Stimulated activated CD4-positive, alpha-beta T cell treated with anti-CD3 and anti-CD28 coated beads, Interleukin-15, amount 100 ng/mL, for 48 hours (primary cell): Measurements from ENCODE around the gene PLEKHM1.

Source experiments
- DNase-seq, 2 donors: peaks; one replicate each; pipeline ENCODE4 v3.0.0-alpha.2; 2020; ENCODE audit warnings: low read depth in 2 of 2

PLEKHM1 gene

DNA sequence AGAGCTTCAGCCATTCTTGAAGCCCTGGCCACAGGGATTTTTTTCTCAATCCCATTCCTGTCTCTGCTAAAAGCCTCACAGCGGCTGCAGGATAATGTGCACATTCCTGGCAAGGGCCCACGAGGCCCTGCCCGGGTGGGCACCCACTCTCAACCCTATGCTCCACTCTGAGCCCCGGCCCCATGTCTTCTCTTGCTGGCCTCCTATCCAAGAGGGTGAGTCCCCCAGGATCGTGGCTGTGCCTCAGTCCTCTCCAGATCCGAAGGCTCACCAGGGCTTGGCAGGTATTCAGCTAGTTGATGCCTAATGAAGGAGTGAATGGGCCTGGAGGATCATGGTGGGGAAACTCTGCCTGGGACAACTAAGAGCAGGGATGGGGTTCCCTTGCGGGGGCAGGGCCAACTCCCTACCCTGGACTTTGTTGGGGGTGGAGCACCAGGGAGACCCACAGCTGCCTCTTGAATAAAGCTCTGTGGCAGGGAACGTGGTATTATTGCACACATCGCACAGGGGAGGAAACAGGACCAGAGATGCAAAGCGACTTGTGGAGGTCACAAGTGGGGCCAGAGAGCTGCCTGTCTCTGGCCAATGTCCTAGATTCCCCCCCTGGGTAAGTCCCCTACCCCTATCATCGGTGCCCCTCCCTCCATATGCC is 63.2 kb downstream of the PLEKHM1 start:
- DNase-seq, result no peak

DNA sequence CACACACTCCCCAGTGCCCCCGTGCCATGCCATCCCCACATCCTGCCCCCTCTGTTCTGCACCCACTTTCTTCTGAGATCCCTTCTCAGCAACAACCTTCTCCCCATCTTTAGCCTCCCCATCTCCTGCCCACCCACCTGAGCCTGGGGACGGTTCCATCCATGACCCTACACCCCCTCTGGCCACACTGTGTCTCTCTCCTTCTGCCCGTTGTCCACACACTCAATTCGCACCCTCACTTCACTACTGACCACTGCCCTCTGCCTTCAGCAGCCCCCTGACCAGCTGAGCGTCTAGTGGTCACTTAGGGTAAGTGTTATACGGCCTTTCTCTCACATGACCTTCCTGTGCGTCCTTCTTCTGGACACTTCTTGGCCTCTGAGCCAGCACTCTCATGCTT is 64.0 kb downstream of the PLEKHM1 start:
- no peak for DNase-seq

DNA sequence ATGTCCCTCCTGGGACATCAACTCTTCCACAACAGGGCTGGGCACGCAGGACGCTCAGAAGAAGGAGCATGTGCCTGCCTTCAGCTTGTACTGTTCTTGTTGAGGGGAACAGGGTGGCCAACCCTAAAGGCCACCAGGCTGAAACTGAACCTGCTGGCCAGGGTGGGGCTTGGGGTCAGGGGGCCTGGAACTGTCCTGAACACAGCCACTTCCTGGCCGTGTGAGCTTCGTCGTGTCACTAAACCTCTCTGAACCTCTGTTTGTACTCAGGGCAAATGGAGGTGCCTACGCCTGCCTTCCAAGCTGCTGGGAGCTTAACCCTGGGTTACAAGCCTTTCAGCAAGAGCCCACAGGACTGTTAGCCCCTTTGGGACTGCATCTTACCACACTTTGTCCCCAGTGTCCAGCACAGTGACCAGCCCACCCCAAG is 64.5 kb downstream of the PLEKHM1 start:
- no peak for DNase-seq

DNA sequence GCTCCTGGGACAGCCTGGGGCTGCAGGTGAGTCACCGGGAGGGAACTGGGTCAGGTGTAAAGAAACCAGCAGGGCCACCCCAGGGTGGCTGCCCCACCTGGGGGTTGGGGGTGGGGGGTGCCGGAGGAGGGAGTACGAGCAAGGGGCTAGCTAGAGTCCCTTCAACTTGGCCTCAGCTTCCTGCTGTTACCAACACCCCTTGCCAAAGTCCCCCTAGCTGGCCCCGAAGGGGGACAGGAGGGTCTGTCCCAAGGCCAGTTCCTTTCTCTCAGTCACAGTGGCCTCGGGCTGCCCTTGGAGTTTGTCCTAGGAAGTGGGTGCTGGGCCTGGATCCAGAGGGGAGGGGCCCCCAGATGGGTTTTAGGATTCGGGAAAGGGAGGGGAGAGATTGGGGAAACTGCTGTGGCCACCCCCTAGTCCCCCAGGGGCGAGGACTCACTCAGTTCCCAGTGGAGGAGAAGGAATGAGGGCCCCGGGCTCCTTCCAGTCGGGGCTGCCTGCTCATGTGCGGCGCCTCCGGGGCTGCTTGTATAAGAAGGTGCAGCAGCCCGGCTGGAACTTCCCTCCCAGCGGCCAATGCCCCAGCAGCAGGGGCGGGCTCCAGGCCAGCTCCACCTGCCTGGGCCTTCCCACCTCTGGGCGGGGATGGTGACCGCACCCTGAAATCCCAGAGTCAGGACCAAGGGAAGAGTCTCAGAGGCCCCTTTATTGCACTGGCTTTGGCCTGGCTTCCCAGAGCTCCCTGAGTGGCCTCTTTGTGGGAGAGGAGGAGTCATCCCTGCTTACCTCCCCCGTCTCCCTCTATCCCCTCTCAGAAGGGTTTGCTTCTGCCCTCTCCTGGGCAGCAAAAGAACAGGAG is 65.2 kb downstream of the PLEKHM1 start:
- no peak for DNase-seq

DNA sequence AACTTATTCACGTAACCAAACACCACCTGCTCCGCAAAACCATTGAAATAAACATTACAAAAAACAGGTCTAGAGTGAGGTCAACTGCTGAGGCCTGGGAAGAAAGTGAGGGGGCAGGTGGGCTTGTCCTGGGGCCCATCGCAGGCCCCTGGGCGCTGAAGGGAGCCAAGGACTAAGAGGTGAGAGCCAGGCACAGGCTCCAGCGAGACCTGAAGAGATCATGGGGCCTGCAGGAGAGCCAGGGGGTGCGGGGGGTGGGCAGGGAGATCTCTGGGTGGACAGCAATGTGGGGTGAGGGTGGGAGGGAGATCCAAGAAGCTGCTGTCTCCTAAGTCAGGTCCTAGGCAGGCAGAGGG is 65.8 kb downstream of the PLEKHM1 start:
- no peak for DNase-seq

DNA sequence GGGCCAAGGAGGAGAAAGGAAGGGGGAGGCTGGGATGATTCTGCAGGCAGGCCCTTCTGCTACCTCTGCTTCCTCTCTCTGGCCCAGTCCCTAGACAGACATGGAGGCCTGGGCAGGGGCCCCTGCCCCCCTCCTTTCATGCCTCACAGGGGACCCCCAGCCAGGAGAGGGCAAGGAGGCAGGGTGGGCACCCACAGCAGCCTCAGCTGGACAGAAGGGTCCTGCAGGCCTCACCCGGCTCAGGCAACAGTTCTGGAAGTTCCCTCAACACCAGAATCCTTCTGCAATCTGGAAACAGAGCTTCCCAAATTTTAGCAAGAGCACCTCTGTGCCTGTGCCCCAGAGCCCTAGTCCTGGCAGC is 66.6 kb downstream of the PLEKHM1 start:
- no peak for DNase-seq

DNA sequence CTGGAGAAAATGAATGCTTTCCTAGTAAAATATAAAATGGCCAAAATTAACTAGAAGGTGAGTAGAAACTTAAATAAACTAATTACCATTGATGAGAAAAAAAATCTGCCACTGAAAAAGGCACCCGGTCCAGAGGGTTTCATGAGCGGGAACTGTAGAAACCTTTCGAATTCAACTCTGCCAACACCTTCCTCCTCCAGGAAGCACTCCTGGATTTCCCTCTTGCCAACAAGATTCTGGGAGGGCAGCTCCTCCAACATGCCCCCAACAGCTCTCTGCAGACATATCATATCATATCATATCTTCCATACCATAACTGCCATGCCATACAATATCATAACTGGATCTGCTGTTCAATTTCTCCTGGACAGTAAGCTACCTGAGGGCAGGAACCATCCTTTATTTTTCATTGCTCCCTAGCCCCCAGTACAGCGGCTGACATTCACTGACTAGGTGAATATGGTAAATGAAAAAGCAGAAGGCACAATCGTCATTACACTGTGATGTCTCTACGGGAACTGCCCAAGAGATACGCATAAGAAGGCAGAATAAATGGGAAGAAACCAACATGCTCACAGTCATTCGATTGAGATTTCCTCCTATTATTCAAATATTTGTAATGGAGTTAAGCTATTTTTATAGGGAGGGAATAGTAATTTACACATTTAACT is 67.1 kb downstream of the PLEKHM1 start:
- DNase-seq, result no peak

DNA sequence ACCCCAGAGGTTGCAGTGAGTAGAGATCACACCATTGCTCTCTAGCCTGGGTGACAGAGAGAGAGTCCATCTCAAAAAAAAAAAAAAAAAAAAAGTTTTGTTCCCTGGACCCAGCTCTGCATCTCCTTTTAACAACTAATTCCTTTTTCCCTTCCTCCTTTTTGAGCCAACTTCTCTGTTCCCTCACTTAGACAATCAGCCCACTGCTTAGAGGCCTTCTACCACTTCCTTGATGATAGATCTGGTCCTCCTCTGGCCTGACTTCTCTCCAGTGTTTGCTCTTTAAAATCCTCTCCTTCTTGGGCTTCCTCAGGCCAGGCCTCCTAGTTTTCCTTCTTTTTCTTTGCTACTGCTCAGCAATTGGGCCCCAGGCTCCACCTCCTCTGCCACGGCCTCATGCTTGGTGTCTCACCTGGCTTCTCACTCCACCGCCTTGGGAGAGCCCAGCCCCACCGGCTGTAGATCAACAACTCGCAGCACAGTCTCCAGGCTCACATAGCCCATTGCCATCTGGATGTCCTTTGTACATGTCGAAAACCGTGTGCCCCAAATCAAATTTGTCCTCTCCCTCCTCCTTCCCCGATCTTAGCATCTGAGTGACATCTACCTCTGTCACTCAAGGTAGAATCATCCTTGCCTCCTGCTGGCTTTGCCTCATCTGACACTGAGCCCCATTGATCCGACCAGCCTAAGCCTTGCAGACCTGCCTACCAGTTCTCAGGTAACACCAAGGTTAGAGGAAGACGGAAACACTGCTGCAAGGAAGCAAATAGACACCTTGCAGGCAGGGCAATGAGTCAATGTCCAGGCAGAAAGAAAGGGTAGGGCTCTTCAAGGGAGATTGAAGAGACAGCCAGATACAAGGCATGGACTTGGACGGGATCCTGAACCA is 75.3 kb downstream of the PLEKHM1 start:
- DNase-seq, result no peak

DNA sequence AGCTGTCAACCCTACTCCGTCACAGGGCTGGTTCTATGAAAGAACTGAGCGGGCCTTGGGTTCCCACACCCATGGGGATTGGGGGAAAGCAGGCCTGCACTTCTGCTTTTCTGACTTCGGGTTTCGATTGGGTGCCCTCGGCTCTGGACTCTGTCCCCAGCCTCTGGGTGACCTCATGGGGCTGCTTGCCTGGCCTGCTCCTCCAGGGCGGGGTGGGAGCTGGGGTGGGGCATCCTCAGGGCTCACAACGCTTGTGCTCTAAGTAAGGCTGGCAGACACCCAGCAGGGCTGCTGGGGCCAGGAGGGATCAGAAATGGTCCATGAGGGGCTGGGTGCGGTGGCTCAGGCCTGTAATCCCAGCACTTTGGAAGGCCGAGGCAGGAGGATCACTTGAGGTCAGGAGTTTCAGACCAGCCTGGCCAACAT is 77.0 kb downstream of the PLEKHM1 start:
- DNase-seq, result no peak

DNA sequence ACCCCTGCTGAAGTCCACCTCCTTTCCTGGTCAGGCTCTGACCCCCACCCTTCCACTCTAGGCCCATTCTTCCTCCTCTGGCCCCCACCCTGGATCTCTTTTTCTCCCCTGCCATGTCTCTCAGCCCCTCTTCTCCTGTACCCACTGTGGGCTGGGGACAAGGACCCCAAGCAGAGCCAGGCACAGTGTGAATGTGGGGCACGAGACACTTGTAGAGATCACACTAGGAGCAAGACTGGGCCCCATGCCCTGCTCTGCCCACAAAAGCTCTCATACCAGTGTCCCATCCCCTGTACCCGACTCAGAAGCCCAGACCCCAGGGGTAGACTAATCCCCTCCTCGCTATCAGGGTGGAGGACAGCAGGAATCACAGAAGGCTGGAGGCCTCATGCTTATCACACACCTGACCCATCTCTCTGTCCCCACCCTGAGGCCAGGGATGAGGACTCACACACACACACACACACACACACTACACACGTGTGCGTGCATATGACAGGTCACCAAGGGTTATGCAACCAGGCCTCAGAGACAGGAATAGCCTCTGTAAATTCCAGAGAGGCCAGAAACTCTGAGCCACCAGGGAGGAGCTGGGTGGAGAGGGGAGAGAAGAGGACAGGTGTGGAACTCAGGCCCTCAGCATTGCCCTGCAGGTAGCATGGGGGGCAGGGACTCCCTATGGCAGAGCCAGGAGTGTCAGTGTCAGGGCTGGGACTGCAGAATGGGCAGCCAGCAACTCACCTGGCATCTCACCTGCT is 79.0 kb downstream of the PLEKHM1 start:
- no peak for DNase-seq

DNA sequence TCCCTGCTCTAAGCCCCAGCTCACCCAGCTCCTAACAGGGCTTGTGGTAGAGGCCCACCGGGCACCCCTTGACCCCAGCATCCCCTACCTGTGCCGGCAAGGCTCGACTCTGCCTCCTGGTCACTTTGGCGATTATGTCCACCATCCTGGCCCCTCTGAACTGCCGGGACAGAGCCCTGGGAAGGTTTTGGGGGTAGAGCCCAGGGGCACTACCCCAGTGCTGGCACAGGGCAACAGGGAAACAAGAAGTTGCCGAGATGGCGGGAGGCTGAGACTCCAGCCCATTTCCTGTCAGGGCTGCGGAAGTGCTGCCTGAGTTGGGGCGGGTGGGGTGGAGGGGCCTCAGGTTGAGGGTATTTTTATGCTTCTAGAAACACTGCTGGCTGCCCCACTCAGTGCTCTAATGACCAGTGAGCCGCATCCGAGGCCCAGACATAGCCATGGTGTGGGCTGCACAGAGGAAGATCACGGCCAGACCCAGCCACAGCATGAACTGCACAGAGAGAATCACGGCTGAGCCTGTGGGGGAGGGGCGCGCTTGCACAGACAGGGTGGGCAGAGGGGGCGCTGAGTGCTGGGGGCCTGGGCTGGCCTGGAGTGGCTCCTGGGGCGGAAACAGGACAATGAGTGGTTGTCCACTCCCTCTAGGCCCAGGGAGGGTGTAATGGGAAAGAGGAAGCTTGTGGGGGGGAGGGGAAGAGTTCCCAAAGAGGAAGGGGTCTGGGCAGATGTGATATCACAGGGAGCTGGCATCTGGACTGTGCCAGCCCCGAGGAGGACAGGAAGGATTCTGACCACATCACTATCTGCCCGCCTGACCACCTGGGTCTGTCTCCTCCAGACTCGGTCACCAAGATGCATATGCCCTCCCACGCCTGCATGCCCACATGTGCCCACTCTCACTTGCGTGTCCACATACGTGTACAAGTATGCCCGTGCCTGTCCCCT is 80.1 kb downstream of the PLEKHM1 start:
- DNase-seq, result peak in 1 of 2 donors; percentile 52

DNA sequence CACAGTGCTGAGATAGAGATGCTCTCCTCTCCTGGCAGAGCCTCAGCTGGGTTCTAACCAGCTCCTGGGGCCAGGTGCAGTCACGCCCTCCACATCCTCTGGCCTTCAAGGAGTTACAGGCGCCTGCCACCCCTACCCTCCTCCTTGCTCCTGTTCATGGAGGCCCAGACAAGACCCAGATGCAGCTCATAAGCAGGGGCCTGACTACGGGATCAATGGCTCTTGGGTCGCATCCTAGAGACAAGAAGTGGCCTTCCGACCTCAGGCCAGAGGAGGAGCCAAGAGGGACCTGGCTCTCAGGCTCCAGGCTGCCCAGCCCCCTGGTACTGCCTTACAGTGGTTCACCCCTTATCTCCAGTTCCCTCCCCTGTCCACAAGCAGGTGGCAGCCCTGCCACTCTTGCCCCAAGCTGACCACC is 80.9 kb downstream of the PLEKHM1 start:
- no peak for DNase-seq

DNA sequence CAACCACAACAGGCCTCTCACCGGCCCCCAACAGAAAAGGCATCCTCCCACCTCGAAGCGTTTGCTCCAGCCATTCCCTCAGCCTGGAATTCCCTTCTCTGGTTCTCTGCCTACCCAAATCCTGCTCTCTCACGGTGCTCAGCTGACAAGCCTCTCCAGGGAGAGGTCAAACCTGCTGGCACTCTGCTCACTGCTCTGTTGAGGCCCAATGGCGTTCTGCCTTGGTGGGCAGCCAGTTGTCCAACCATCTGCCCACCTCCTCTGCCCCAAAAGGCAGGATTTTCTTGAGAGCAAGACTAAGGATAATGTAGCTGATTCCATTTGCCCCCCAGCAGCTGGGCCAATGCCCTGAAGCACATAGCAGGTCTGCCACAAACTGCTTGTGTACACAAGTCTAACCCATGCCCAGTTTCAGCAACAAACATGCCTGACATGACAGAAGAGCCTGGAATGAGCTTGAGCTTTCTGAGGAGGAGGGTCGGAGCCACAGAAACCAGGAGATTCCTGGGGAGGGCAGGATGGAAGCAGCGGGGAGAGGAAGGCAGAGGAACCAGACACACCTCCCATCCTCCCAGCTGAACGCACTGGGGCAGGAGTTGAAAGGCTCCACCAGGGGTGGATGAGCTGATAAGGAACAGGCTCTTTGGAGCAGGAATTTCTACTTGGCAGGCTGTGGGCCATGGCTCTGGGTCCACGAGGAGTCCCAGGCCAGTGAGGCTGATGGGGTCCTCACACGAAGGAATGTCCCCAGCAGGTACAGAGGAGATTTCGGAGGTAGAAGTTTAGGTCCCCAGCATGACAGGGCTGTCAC is 81.7 kb downstream of the PLEKHM1 start:
- no peak for DNase-seq

DNA sequence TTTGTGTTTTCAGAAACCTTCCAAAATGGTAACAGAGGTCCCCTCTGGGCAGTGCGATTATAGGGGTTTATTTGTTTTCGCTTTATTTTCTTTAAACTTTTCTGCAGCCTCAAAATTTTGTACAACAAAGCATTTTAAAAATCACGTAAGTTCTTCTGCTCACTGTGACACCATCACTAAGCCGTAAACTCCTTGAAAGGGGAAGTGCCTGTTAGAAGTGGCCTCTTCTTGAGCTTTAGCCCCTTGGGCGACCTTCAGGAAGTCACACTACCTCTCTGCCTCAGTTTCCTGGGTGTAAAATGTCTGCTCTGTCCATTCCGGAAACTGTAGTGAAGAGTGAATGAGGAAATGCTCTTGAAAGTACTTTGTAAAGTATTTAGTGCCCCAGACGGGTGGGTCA is 84.4 kb downstream of the PLEKHM1 start:
- no peak for DNase-seq

DNA sequence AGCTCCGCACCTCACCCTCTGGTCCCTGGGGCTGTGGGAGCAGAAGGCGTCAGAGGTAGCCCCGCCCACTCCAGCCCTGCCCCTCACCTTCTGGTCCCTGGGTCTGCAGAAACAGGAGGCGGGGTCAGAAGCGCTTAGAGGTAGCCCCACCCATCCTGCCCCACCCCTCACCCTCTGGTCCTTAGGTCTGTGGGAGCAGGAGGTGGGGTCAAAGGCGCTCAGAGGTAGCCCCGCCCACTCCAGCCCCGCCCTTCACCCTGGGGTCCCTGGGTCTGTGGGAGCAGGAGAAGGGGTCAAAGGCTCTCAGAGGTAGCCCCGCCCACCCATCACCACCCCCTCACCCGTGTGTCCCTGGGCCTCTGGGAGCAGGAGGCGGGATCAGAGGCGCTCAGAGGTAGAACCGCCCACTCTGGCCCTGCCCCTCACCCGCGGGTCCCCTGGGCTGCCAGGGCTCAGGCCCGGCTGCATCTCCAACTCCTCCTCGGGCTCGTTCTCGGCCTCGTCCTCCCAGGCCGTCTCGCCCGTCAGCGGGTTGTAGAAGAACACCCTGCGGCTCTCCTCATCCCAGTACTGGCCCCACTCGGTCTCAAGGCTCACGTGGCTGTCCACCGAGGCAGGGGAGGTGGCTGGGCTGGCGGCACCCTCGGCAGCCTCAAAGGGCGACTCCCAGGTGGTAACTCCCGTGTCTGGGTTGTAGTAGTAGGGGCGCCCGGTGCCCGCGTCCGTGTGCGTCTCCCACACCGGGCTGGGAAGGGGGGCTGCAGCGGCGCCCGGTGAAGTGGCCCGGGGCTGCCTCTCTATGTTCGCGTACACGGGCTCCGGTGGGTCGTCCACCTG is 85.1 kb downstream of the PLEKHM1 start:
- DNase-seq, result no peak

DNA sequence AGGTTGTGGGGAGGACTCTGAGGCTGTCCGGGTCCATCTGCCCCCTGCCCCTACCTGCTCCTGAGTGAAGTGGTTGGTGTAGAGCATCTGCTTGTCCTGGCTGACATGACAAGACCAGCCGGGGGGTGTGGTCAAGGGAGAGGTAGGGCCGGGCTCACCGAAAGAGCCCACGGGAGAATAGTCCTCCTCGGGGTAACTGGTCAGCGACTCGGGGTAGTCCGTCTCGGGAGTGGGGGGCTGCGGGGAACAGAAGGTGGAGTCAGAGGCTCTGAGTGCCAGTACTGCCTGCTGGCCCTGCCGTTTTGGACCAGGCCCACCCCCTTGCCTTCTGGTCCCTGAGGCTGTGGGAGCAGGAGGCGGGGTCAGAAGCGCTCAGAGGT is 85.7 kb downstream of the PLEKHM1 start:
- no peak for DNase-seq

DNA sequence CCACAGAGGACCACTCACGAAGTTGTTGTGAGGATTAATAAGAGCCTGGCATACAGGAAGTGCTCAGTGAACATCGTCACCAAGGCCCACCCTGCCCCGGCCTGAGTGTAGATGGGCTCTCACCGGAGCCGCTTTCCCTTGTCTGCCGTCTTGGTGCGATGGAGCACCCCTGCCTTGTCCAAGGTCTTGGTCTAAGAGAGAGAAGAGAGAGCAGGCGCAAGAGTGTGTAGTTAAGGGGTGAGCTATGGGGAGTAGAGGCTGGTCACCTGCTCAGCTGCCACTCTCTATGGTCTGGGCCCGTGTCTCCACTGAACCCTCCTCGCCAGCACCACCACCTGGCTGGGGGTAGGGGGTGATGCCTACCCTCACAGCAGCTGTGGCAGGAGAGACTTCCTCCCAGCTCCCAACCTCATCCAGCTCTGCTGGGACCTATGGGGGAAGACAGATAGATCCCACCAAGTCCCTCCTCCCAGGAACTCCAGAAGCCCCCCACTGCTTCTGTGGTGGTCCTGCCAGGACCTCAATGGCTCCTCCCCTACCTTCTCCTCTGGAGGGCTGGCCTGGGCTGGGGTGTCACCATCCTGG is 86.5 kb downstream of the PLEKHM1 start:
- DNase-seq, result no peak

DNA sequence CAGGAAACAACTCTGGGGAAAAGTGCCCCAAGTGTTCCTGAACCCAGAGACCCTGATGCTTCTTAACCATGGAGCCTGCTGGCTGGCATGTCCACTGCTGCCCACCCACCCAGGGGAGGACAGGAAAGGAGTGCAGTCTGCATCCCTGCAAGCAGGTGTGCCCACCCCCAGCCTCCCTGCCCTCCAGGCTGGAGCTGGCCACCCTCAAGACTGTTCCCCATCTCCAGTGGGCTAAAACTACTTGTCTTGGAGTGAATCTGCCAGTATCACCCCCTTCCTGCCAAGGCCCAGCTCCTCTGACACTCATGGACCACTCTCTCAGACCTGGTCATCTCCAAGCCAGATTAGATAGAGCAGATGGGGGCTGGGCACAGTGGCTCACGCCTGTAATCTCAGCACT is 87.6 kb downstream of the PLEKHM1 start:
- DNase-seq, result no peak
